ENCODE results near the gene NOC2L. TPM values are rescaled to one million over a fixed set of nuclear protein-coding genes. Genes with fewer than 3 reads are reported as not detected.
A peak's percentile ranks its signal among the peaks of the same experiment; 100 is the strongest.

NOC2L gene
- total RNA-seq, 6 donors from 2014 or later, result 28.7 to 66.0 (median 51.0) TPM

- DNase-seq (peak in 1 of 2 donors; percentile 77), ATAC-seq (ENCODE audit: low FRiP score in 2 of 2) (no peak)
- Histone ChIP-seq H3K4me3 (no peak overlapping the region), H3K4me1 (peaks cover 8 to 15% (median 14%) of the 10 kb centered on the region in 4 donors), H3K9me3 (no peaks in the 10 kb centered on the region), H3K36me3 (no peaks in the 10 kb centered on the region), H3K27me3 (peaks cover 0 to 25% (median 13%) of the 10 kb centered on the region in 4 donors), H3K27ac (no peak overlapping the region)
- WGBS, 2 donors, result 80 to 82% methylated on average over 16 to 33 of the region's 34 CpGs
- no peak for TF ChIP-seq POLR2A (IDR thresholded peaks at IDR 0.05)
- no peak for TF ChIP-seq EP300 (IDR thresholded peaks at IDR 0.05)
- no peak for TF ChIP-seq CTCF (IDR thresholded peaks at IDR 0.05)
- no peak for TF ChIP-seq POLR2AphosphoS5 (IDR thresholded peaks at IDR 0.05)
Measured at GRCh38 chr1:971751-972506, 12.9 kb upstream of the NOC2L start.

GRCh38 chr1:970973-971730 is 12.1 kb upstream of the NOC2L start:
- Histone ChIP-seq H3K4me3 (no peak overlapping the region), H3K9me3 (no peaks in the 10 kb centered on the region), H3K4me1 (peaks cover 12 to 17% (median 17%) of the 10 kb centered on the region in 4 donors), H3K27ac (no peak overlapping the region), H3K27me3 (peaks cover 0 to 25% (median 13%) of the 10 kb centered on the region in 4 donors), H3K36me3 (no peaks in the 10 kb centered on the region)
- ATAC-seq (ENCODE audit: low FRiP score in 2 of 2) (no peak), DNase-seq (peak in 1 of 2 donors; percentile 70)
- TF ChIP-seq POLR2A (IDR thresholded peaks at IDR 0.05) (no peak), POLR2AphosphoS5 (IDR thresholded peaks at IDR 0.05) (no peak), CTCF (IDR thresholded peaks at IDR 0.05) (no peak), EP300 (IDR thresholded peaks at IDR 0.05) (no peak)
- WGBS, 2 donors, result 35% methylated on average over 29 of the region's 42 CpGs; no CpG with 5 or more reads in 1 of the 2 donors

GRCh38 chr1:970242-970972 is 11.4 kb upstream of the NOC2L start:
- WGBS, 2 donors, result 20 to 24% methylated on average over 1 to 22 of the region's 33 CpGs
- ATAC-seq (ENCODE audit: low FRiP score in 2 of 2) (no peak), DNase-seq (peak in 1 of 2 donors; percentile 69)
- TF ChIP-seq CTCF (IDR thresholded peaks at IDR 0.05) (no peak), POLR2A (IDR thresholded peaks at IDR 0.05) (no peak), POLR2AphosphoS5 (IDR thresholded peaks at IDR 0.05) (no peak), EP300 (IDR thresholded peaks at IDR 0.05) (no peak)
- H3K9me3 ChIP-seq, result no peaks in the 10 kb centered on the region
- no peaks in the 10 kb centered on the region for H3K36me3 ChIP-seq
- H3K27ac ChIP-seq, result no peak overlapping the region
- H3K4me3 ChIP-seq, result no peak overlapping the region
- H3K4me1 ChIP-seq, result peaks cover 12 to 18% (median 16%) of the 10 kb centered on the region in 4 donors
- H3K27me3 ChIP-seq, result peaks cover 0 to 25% (median 13%) of the 10 kb centered on the region in 4 donors

- H3K4me3 ChIP-seq, result no peak overlapping the region
- peaks cover 0 to 25% (median 13%) of the 10 kb centered on the region in 4 donors for H3K27me3 ChIP-seq
- H3K4me1 ChIP-seq, result peaks cover 12 to 18% (median 16%) of the 10 kb centered on the region in 4 donors
- ATAC-seq (ENCODE audit: low FRiP score in 2 of 2) (no peak), DNase-seq (no peak)
- no peaks in the 10 kb centered on the region for H3K9me3 ChIP-seq
- no peak for TF ChIP-seq POLR2AphosphoS5 (IDR thresholded peaks at IDR 0.05)
- no peak for TF ChIP-seq CTCF (IDR thresholded peaks at IDR 0.05)
- no peaks in the 10 kb centered on the region for H3K36me3 ChIP-seq
- H3K27ac ChIP-seq, result no peak overlapping the region
- 80 to 82% methylated on average over 15 of the region's 15 CpGs for WGBS, 2 donors
Measured at GRCh38 chr1:969260-969855, 10.3 kb upstream of the NOC2L start.
